GM21717 (cell line): ENCODE measurements around the gene GRIFIN.

Source experiments
- ATAC-seq: cut with Tn5 transposase; IDR thresholded peaks from one replicate; pipeline ENCODE4 v1.9.1; 2021; ENCODE audit warnings: mild to moderate bottlenecking, moderate library complexity; ENCODE audit not compliant: unreplicated experiment

The GRIFIN gene

DNA sequence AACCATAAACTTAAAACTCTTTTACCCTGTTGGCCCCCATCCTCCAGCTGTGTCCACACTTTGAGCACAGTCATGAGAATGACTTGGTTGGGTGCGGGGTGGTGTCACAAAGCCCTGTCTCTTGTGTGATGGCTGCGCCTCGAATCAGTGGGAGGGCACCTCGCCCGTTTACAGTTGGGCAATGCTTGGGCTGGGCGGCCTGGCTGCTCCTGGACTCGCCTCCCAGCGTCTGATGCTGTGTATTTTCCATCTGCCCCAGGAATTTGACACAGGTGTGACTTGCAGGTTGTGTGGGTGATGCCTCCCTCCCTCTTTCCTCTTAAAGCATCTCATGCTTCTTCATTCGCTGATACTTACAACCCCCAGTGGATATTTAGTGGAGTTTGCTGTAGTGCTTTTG, 39.1 kb downstream of the GRIFIN start:
- no peak for ATAC-seq

DNA sequence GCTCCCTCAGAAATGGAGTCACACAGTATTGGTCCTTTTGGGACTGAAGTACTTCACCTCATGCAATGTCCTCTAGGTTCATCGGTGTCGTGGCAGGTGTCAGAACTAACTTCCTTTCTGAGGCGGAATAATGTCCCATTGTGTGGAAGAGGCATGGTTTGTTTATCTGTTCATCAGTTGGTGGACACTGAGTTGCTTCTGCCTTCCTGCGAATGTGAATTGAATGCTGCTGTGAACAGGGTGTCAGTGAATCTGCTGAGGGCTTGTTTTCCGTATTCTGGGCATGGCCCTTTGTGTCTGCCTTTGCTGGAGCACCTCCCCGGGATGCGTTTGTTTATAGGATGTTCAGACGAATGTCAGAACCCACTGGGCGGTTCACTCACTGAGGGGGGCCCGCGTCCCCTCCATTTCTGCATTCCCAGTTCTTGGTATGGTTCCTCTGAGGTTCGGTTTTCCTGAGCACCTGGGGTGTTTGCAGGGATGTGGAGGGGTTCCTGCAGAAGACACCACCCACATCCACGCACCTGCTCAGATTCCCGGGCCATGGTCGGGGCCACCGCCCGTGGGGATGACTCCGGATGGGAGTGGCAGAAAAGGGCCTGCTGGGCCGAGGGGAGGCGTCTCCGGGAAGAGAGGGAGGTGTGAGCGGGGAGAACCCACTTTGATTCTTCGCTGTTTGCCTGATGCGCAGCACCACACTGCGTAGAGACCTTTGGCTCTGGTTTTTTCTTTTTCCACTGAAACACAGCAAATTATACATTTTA, 39.7 kb downstream of the GRIFIN start:
- ATAC-seq: no peak

DNA sequence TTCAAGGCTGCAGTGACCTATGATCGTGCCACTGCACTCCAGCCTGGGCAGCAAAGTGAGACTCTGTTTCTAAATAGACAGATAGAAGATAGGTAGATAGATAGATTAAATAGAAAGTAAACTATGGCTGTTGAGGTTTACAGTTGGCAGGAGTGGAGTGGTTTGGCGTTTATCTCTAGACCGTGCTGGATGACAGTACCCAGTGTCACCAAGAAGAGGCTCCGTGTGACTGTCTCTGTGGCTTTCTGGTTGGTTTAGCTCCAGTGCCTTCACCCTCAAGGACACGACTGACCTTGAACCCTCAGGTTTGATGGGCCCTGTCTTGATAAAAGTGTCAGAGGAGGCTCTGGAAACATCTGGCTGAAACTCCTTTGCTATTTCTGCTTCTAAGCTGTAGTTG, 41.1 kb downstream of the GRIFIN start:
- ATAC-seq: no peak

DNA sequence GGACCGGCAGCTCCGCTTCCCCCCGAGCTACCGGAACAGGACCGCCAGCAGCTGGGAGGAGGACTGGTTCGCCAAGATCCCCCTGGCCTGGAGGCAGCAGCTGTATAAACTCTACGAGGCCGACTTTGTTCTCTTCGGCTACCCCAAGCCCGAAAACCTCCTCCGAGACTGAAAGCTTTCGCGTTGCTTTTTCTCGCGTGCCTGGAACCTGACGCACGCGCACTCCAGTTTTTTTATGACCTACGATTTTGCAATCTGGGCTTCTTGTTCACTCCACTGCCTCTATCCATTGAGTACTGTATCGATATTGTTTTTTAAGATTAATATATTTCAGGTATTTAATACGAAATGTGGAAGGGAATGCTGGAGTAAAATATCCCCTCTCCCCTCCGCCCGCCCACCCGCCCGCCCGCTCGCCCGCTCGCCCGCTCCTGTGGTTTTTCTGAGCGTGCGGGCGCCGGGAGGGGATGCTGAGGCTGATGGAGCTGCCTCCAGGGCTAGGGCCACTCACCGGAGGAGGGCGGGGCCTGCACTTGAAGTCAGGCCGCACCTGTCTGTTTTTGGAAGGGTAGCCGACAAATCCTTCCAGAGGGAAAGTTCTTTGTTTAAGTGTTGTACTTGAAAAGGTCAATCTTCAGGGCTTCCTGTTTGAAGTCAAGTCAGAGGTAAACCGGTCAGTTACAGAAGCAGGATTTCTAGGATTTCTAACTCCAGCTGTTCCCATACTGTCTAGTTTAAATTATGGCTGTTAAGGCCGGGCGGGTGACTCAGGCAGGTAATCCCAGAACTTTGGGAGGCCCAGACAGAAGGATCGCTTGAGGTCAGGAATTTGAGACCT, 42.3 kb downstream of the GRIFIN start:
- ATAC-seq: no peak

DNA sequence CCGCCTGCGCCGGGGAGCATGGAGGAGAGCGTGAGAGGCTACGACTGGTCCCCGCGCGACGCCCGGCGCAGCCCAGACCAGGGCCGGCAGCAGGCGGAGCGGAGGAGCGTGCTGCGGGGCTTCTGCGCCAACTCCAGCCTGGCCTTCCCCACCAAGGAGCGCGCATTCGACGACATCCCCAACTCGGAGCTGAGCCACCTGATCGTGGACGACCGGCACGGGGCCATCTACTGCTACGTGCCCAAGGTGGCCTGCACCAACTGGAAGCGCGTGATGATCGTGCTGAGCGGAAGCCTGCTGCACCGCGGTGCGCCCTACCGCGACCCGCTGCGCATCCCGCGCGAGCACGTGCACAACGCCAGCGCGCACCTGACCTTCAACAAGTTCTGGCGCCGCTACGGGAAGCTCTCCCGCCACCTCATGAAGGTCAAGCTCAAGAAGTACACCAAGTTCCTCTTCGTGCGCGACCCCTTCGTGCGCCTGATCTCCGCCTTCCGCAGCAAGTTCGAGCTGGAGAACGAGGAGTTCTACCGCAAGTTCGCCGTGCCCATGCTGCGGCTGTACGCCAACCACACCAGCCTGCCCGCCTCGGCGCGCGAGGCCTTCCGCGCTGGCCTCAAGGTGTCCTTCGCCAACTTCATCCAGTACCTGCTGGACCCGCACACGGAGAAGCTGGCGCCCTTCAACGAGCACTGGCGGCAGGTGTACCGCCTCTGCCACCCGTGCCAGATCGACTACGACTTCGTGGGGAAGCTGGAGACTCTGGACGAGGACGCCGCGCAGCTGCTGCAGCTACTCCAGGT, 43.1 kb downstream of the GRIFIN start:
- ATAC-seq: no peak

DNA sequence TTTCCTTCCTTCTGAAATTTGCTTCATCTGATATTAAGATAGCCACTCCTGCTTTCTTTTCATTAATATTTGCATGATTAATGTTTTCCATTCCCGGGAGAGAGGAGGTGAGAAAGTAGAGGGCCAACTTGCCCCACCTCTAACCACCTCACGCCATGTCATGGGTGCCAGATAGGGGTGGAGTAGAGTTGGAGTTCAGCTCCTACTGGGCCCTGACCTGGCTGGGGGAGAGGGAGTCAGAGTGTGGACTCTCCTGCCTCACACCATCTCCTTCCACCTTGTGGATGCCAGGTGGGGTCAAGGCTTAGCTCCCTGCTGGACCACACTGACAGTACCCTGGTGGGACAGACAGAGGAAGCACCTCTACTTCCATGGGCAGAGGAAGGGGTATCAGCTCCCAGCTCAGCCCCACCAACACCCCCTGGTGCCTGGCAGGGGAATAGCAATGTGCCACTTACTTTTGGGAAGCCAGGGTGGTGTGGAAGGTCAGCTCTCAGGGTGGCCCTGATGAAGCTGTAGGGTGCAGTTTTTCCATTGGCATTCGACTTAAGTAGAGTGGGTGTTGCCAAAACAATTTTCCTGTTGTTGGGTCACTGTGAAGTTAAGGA, 44.8 kb downstream of the GRIFIN start:
- ATAC-seq: no peak

DNA sequence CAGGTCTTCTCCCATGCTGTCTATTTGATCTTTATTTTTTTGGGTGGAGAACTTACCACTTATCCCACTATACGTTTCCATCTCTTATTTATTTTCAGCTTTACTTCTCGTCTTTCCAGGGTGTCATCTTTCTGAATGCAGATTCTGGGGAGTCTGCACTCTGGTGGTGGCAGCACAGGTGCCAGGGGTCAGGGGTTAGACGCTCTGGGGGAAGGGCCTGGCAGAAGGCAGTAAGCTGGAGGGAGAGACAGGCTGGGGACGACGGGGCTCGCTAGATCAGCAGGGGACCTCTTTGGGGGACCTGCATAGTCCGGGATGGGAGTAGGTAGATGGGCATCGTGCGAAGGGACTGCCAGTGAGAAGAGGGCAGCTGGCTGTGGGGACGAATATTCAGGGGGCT, 50.4 kb downstream of the GRIFIN start:
- no peak for ATAC-seq
